Panc1 (cell line): Measurements from ENCODE around the gene AMN. TPM values are rescaled to one million over a fixed set of nuclear protein-coding genes. Genes with fewer than 3 reads are reported as not detected.

Source experiments
- ATAC-seq: fragments of 200-7000 bp; cut with Tn5 transposase; 2 replicates; pipeline ENCODE4 v1.9.1; 2020; ENCODE audit warnings: mild to moderate bottlenecking, moderate library complexity
- BruUV-seq: library from RNA; stranded (reverse); fragments of 400-500 nt; replicated peaks from 2 replicates; lab custom pipeline; 2021; lab: Mats Ljungman, UMichigan
- CTCF ChIA-PET: fragments of 300-600 bp; sonication (Branson Sonifier 250); formaldehyde crosslinking; loops from one replicate; lab custom pipeline; 2022; ENCODE audit warnings: antibody characterized with exemption; lab: Charles Lee
- POLR2A ChIA-PET: fragments of 300-600 bp; sonication (Branson Sonifier 250); formaldehyde crosslinking; loops from one replicate; lab custom pipeline; 2022; ENCODE audit warnings: antibody characterized with exemption; lab: Charles Lee
- DNase-seq: peaks from one replicate; pipeline ENCODE4 v3.0.0-alpha.2; 2010; ENCODE audit warnings: low read depth, low spot score
- H3K27ac ChIP-seq: 2 replicates; pipeline ENCODE4 v1.5.1; 2011; ENCODE audit warnings: mild to moderate bottlenecking, low read length, inconsistent platforms
- H3K27me3 ChIP-seq: fragments of 200-500 bp; sonication (Bioruptor generic); 2 replicates; pipeline ENCODE4 v1.6.0; 2014; ENCODE audit warnings: low read length, inconsistent platforms; ENCODE audit not compliant: control insufficient read depth, insufficient read depth
- H3K36me3 ChIP-seq: fragments of 200-500 bp; sonication (Bioruptor generic); 2 replicates; pipeline ENCODE4 v1.5.1; 2014; ENCODE audit warnings: inconsistent platforms, mild to moderate bottlenecking, low read length, moderate library complexity; ENCODE audit not compliant: control insufficient read depth, insufficient read depth
- H3K4me1 ChIP-seq: 2 replicates; pipeline ENCODE4 v1.5.1; 2011; ENCODE audit warnings: inconsistent platforms, mild to moderate bottlenecking, low read length, moderate library complexity; ENCODE audit not compliant: control insufficient read depth, insufficient read depth
- H3K4me3 ChIP-seq, 2 experiments: 2 replicates each; pipeline ENCODE4 v1.5.1; 2011 to 2012; ENCODE audit warnings: low read depth in 2 of 2, low read length in 2 of 2, mild to moderate bottlenecking in 2 of 2, inconsistent platforms in 1 of 2, moderate library complexity in 1 of 2
- H3K9me3 ChIP-seq: fragments of 200-500 bp; sonication (Bioruptor generic); 2 replicates; pipeline ENCODE4 v1.5.1; 2014; ENCODE audit warnings: low read depth, mild to moderate bottlenecking, inconsistent platforms, low read length, moderate library complexity; ENCODE audit not compliant: control insufficient read depth, insufficient read depth
- CTCF ChIP-seq: fragments of 450-650 bp; IDR thresholded peaks from 2 replicates; pipeline ENCODE4 v1.5.1; 2017; ENCODE audit warnings: mild to moderate bottlenecking
- POLR2AphosphoS5 ChIP-seq: IDR thresholded peaks from 2 replicates; pipeline ENCODE4 v1.6.1; 2012; ENCODE audit warnings: mild to moderate bottlenecking, low read depth, low read length, moderate library complexity
- REST ChIP-seq, 2 experiments: IDR thresholded peaks; 2 replicates each; pipeline ENCODE4 v1.6.1; 2011 to 2012; ENCODE audit warnings: low read depth in 2 of 2, control low read depth in 1 of 2, low read length in 1 of 2, mild to moderate bottlenecking in 1 of 2, moderate library complexity in 1 of 2; ENCODE audit not compliant: insufficient read depth in 1 of 2
- SIN3A ChIP-seq: IDR thresholded peaks from 2 replicates; pipeline ENCODE4 v1.6.1; 2012; ENCODE audit warnings: low read depth, mild to moderate bottlenecking, low read length, moderate library complexity, borderline replicate concordance; ENCODE audit not compliant: insufficient read depth
- TCF7L2 ChIP-seq: IDR thresholded peaks from 2 replicates; pipeline ENCODE4 v1.6.1; 2011; ENCODE audit warnings: mild to moderate bottlenecking, low read depth, low read length, inconsistent platforms
- in situ Hi-C: cut with HindIII; loops from 2 replicates; pipeline ENCODE4 v1.10.0; 2016; ENCODE audit warnings: low sequenced_read_pairs, low pct_unique_long_range_greater_than_20kb
- intact Hi-C: fragments of 100-400 bp; cut with micrococcal nuclease; formaldehyde crosslinking; loops from one replicate; pipeline ENCODE4 v1.10.0; 2022; ENCODE audit not compliant: unreplicated experiment
- total RNA-seq: library from RNA; stranded (reverse); gene quantifications from one replicate; pipeline ENCODE4 v1.2.1, GENCODE V29; 2021; ENCODE audit not compliant: unreplicated experiment

AMN gene
- total RNA-seq, 1 experiment from 2014 or later = 0.44 TPM

DNA sequence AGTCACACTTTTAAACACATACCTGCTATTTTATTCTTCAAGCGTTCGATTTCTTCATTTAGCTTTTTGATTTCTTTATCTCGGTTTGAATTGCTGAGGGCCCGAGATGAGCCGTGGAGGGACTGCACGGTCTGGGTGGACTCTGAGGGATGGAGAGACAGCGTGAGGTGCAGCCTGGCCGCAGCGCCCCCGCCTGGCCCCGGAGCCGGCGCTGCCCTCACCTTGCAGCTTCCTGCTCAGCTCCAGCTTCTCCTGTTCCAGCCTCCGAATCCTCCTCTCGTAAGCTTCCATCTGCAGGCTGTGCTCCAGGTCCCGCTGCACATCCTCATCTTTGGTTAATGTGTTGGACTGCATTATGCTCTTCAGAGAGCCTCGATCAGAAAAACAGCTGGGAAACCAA is 53.2 kb downstream of the AMN start:
- CTCF ChIA-PET = no interaction called here
- intact Hi-C loops = no loop called here
- H3K4me3 ChIP-seq = no peak overlapping the region

DNA sequence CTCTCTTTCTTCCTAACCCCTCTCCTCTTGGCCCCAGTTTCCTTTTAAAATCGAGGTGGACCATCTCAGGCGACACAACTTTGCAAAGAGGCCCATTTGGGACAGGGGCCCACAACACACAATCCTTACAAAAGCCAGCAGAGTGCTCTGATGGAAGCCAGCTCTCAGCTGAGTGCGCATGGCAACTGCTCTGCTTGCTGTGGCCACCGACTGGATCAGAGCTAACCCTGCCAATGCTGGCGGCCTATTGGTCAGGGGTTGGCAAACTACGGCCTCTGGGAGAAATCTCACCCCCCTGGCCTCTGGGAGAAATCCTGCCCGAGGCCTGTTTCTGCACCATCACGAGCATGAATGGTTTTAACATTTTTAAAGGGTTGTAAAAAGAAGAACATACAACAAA is 55.0 kb downstream of the AMN start:
- CTCF ChIA-PET = interaction anchor here (0.6 kb wide), 1 partner anchor 55 kb away, joined by 6 read pairs; no protein-coding TSS in a partner anchor
- in situ Hi-C loops = no loop called here
- H3K36me3 ChIP-seq = 0 out of 2 replicates have a peak, but pooled peaks cover 2% of the 10 kb centered on the region
- intact Hi-C loops = no loop called here
- BruUV-seq = no TSS peak
- TF ChIP-seq SIN3A = no peak
- TF ChIP-seq TCF7L2 = no peak
- TF ChIP-seq POLR2AphosphoS5 = no peak
- TF ChIP-seq CTCF = no peak
- no peak for TF ChIP-seq REST (IDR thresholded peaks at IDR 0.05; ENCODE audit: insufficient read depth in 1 of 2, low read depth in 2 of 2, low read length in 1 of 2)
- H3K27ac ChIP-seq = no peak overlapping the region
- DNase-seq (no peak), ATAC-seq (no peak)
- POLR2A ChIA-PET = no interaction called here
- no peaks in the 10 kb centered on the region for H3K9me3 ChIP-seq
- no peaks in the 10 kb centered on the region for H3K27me3 ChIP-seq
- H3K4me3 ChIP-seq = no peak overlapping the region
- H3K4me1 ChIP-seq = no peaks in the 10 kb centered on the region

More for the DNA sequence above, 53.2 kb downstream of the AMN start:
- Histone ChIP-seq H3K36me3 (peaks cover 9% of the 10 kb centered on the region; the same call in 1 of the 2 replicates), H3K4me1 (no peaks in the 10 kb centered on the region), H3K27me3 (no peaks in the 10 kb centered on the region), H3K27ac (no peak overlapping the region), H3K9me3 (no peaks in the 10 kb centered on the region)
- in situ Hi-C loops = no loop called here
- ATAC-seq (no peak), DNase-seq (no peak)
- no TSS peak for BruUV-seq
- TF ChIP-seq POLR2AphosphoS5 (no peak), TCF7L2 (no peak), SIN3A (no peak), CTCF (no peak; the same call in 1 of the 2 replicates)
- POLR2A ChIA-PET = no interaction called here
